H9 (cell line): ENCODE data around the gene RPGR. TPM values are rescaled to one million over a fixed set of nuclear protein-coding genes. Genes with fewer than 3 reads are reported as not detected.

Experiments used
- DNase-seq: peaks from one replicate; pipeline ENCODE4 v3.0.0-alpha.2; 2017
- H2AFZ ChIP-seq: one replicate; pipeline ENCODE4 v1.6.1; 2013; ENCODE audit warnings: mild to moderate bottlenecking, low read length, control low read depth, moderate library complexity
- H2AK5ac ChIP-seq: 2 replicates; pipeline ENCODE4 v1.6.1; 2013; ENCODE audit warnings: low read length, control low read depth, mixed read lengths; ENCODE audit not compliant: insufficient read length
- H2BK120ac ChIP-seq: one replicate; pipeline ENCODE4 v1.6.1; 2013; ENCODE audit warnings: low read depth, mild to moderate bottlenecking, low read length, control low read depth, inconsistent platforms; ENCODE audit not compliant: poor library complexity, severe bottlenecking
- H2BK12ac ChIP-seq: 2 replicates; pipeline ENCODE4 v1.6.1; 2013; ENCODE audit warnings: low read length, control low read depth, mixed read lengths, low read depth; ENCODE audit not compliant: insufficient read length
- H2BK15ac ChIP-seq: 2 replicates; pipeline ENCODE4 v1.6.1; 2013; ENCODE audit warnings: low read depth, low read length, control low read depth
- H2BK20ac ChIP-seq: one replicate; pipeline ENCODE4 v1.6.1; 2013; ENCODE audit warnings: low read depth, mild to moderate bottlenecking, low read length, control low read depth, inconsistent platforms; ENCODE audit not compliant: poor library complexity, severe bottlenecking
- H2BK5ac ChIP-seq: 2 replicates; pipeline ENCODE4 v1.6.1; 2013; ENCODE audit warnings: low read length, control low read depth, mixed read lengths; ENCODE audit not compliant: insufficient read length
- H3K14ac ChIP-seq: 2 replicates; pipeline ENCODE4 v1.6.1; 2013; ENCODE audit warnings: low read length, control low read depth; ENCODE audit not compliant: insufficient read depth
- H3K18ac ChIP-seq: 2 replicates; pipeline ENCODE4 v1.6.1; 2013; ENCODE audit warnings: low read depth, mild to moderate bottlenecking, mixed read lengths, low read length, control low read depth; ENCODE audit not compliant: insufficient read length
- H3K23ac ChIP-seq: 2 replicates; pipeline ENCODE4 v1.6.1; 2013; ENCODE audit warnings: low read length, control low read depth, mixed read lengths, low read depth; ENCODE audit not compliant: insufficient read length
- H3K23me2 ChIP-seq: 2 replicates; pipeline ENCODE4 v1.6.1; 2013; ENCODE audit warnings: low read depth, mild to moderate bottlenecking, mixed read lengths, low read length, control low read depth; ENCODE audit not compliant: insufficient read length, poor library complexity, severe bottlenecking
- H3K27ac ChIP-seq: 2 replicates; pipeline ENCODE4 v1.5.1; 2013; ENCODE audit warnings: low read length, control low read depth, mixed read lengths, low read depth; ENCODE audit not compliant: insufficient read length
- H3K27me3 ChIP-seq: 2 replicates; pipeline ENCODE4 v1.6.1; 2013; ENCODE audit warnings: low read length, control low read depth, inconsistent platforms; ENCODE audit not compliant: insufficient read depth
- H3K4ac ChIP-seq: 2 replicates; pipeline ENCODE4 v1.6.1; 2013; ENCODE audit warnings: low read depth, mild to moderate bottlenecking, control low read depth, inconsistent platforms, low read length, moderate library complexity
- H3K4me1 ChIP-seq: 2 replicates; pipeline ENCODE4 v1.6.1; 2013; ENCODE audit warnings: low read length, control low read depth, inconsistent platforms; ENCODE audit not compliant: insufficient read depth
- H3K4me2 ChIP-seq: 2 replicates; pipeline ENCODE4 v1.6.1; 2013; ENCODE audit warnings: low read length, control low read depth, mixed read lengths; ENCODE audit not compliant: insufficient read length, insufficient read depth
- H3K56ac ChIP-seq: 2 replicates; pipeline ENCODE4 v1.6.1; 2013; ENCODE audit warnings: low read depth, mild to moderate bottlenecking, mixed read lengths, low read length, control low read depth; ENCODE audit not compliant: insufficient read length
- H3K79me1 ChIP-seq: 2 replicates; pipeline ENCODE4 v1.6.1; 2013; ENCODE audit warnings: low read depth, mild to moderate bottlenecking, moderate library complexity, low read length, control low read depth, inconsistent platforms; ENCODE audit not compliant: insufficient read depth, poor library complexity, severe bottlenecking
- H3K79me2 ChIP-seq: 2 replicates; pipeline ENCODE4 v1.6.1; 2013; ENCODE audit warnings: low read length, control low read depth, inconsistent platforms; ENCODE audit not compliant: insufficient read depth
- H3K9ac ChIP-seq: 2 replicates; pipeline ENCODE4 v1.6.1; 2013; ENCODE audit warnings: low read length, control low read depth, mixed read lengths; ENCODE audit not compliant: insufficient read length; ENCODE audit errors: extremely low read depth
- H3K9me3 ChIP-seq: one replicate; pipeline ENCODE4 v1.6.1; 2013; ENCODE audit warnings: low read depth, low read length, inconsistent platforms; ENCODE audit not compliant: control insufficient read depth
- H3T11ph ChIP-seq: one replicate; pipeline ENCODE4 v1.6.1; 2013; ENCODE audit warnings: mild to moderate bottlenecking, low read length, control low read depth, inconsistent platforms
- H4K20me1 ChIP-seq: one replicate; pipeline ENCODE4 v1.6.1; 2013; ENCODE audit not compliant: control insufficient read depth, insufficient read length, insufficient read depth
- H4K5ac ChIP-seq: 2 replicates; pipeline ENCODE4 v1.6.1; 2013; ENCODE audit warnings: low read depth, mild to moderate bottlenecking, mixed read lengths, low read length, control low read depth; ENCODE audit not compliant: insufficient read length
- H4K8ac ChIP-seq: replicated peaks from 2 replicates; pipeline ENCODE4 v1.6.1; 2013; ENCODE audit warnings: low read length, control low read depth, mixed read lengths, low read depth; ENCODE audit not compliant: insufficient read length
- H4K91ac ChIP-seq: 2 replicates; pipeline ENCODE4 v1.6.1; 2013; ENCODE audit warnings: low read depth, mild to moderate bottlenecking, moderate library complexity, mixed read lengths, low read length, control low read depth; ENCODE audit not compliant: insufficient read length
- H3K27ac Mint-ChIP-seq, 3 experiments: 2 replicates in 2 of 3; 3 replicates in 1 of 3; pipeline ENCODE4 v1.8.0; 2020 to 2021; ENCODE audit warnings: mixed read lengths in 3 of 3, mild to moderate bottlenecking in 1 of 3, moderate library complexity in 1 of 3
- H3K27me3 Mint-ChIP-seq: 2 replicates; pipeline ENCODE4 v1.8.0; 2021; ENCODE audit warnings: low read depth, mild to moderate bottlenecking, moderate library complexity, mixed read lengths
- H3K36me3 Mint-ChIP-seq, 3 experiments: 2 replicates in 2 of 3; 3 replicates in 1 of 3; pipeline ENCODE4 v1.8.0; 2020 to 2021; ENCODE audit warnings: low read depth in 3 of 3, mixed read lengths in 3 of 3; ENCODE audit not compliant: insufficient read depth in 1 of 3
- H3K4me1 Mint-ChIP-seq, 2 experiments: 2 replicates each; pipeline ENCODE4 v1.8.0; 2020; ENCODE audit warnings: mixed read lengths in 2 of 2
- H3K4me3 Mint-ChIP-seq, 2 experiments: 2 replicates in 1 of 2; 3 replicates in 1 of 2; pipeline ENCODE4 v1.8.0; 2020 to 2021; ENCODE audit warnings: mild to moderate bottlenecking in 2 of 2, mixed read lengths in 2 of 2, moderate library complexity in 1 of 2
- H3K9me3 Mint-ChIP-seq, 2 experiments: 2 replicates in 1 of 2; 3 replicates in 1 of 2; pipeline ENCODE4 v1.8.0; 2020; ENCODE audit warnings: mild to moderate bottlenecking in 2 of 2, mixed read lengths in 2 of 2, moderate library complexity in 1 of 2
- WGBS: extraction: QIAGEN DNeasy Blood & Tissue Kit; methylation state at CpG from one replicate; pipeline ENCODE4 v1.1.7; 2013; ENCODE audit warnings: missing lambda C conversion rate, low lambda C conversion rate, mixed read lengths; ENCODE audit not compliant: insufficient read length; ENCODE audit errors: extremely low coverage; 5-methylcytosine and 5-hydroxymethylcytosine counted together
- total RNA-seq: library from RNA; stranded (reverse); gene quantifications from 2 replicates; pipeline ENCODE4 v1.2.1, GENCODE V29; 2021
- TF ChIP-seq, protein P1 (sequence below): fragments of 200-600 bp; sonication (generic); conservative IDR thresholded peaks from 3 replicates; pipeline ENCODE4 v1.8.0; 2021; ENCODE audit warnings: antibody characterized with exemption, mild to moderate bottlenecking

The RPGR gene
- total RNA-seq, 1 experiment from 2014 or later = 7.3 TPM

DNA sequence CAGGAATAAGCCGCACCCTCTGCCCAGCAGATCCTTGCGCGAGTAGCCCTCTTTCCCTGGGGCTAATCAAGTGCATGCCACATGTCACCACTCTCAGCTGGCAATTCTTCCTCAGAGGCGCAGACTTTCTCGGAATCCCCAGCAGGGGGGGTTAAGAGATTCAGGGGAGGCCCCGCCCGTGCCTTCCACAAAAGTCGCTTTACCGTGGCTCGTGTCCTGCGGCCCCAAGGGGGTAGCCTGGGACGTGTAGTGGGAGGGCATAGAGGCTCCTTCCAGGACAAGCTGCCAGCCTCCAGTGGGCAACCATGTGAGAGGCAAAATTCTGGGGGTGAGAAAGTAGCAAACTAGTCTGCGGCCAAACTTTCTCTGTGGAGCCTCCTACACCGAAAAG lies 107.3 kb downstream of the RPGR start:
- no peaks in the 10 kb centered on the region; a peak in 1 of 7 replicates for H3K36me3 Mint-ChIP-seq
- no peaks in the 10 kb centered on the region for H4K20me1 ChIP-seq
- H4K91ac ChIP-seq = no peak overlapping the region
- peaks cover 13% of the 10 kb centered on the region; the same call in 1 of the 2 replicates for H3K27me3 ChIP-seq
- no peaks in the 10 kb centered on the region; the same call in 1 of the 2 replicates for H3K4me1 ChIP-seq
- H3K9me3 Mint-ChIP-seq = peaks cover 65 to 70% of the 10 kb centered on the region in 2 experiments
- peak overlapping the region; percentile 75 for H3K4me2 ChIP-seq
- peaks cover 3 to 11% of the 10 kb centered on the region in 2 experiments; a peak in 3 of 4 replicates for H3K4me1 Mint-ChIP-seq
- H3K23me2 ChIP-seq = peaks cover 10% of the 10 kb centered on the region
- H3K23ac ChIP-seq = no peak overlapping the region
- peaks cover 56% of the 10 kb centered on the region for H3K27me3 Mint-ChIP-seq
- H3K9me3 ChIP-seq = no peaks in the 10 kb centered on the region
- no peak overlapping the region for H2BK15ac ChIP-seq
- DNase-seq = peak; percentile 46
- no peak overlapping the region for H3K27ac Mint-ChIP-seq
- TF ChIP-seq, protein P1, sequence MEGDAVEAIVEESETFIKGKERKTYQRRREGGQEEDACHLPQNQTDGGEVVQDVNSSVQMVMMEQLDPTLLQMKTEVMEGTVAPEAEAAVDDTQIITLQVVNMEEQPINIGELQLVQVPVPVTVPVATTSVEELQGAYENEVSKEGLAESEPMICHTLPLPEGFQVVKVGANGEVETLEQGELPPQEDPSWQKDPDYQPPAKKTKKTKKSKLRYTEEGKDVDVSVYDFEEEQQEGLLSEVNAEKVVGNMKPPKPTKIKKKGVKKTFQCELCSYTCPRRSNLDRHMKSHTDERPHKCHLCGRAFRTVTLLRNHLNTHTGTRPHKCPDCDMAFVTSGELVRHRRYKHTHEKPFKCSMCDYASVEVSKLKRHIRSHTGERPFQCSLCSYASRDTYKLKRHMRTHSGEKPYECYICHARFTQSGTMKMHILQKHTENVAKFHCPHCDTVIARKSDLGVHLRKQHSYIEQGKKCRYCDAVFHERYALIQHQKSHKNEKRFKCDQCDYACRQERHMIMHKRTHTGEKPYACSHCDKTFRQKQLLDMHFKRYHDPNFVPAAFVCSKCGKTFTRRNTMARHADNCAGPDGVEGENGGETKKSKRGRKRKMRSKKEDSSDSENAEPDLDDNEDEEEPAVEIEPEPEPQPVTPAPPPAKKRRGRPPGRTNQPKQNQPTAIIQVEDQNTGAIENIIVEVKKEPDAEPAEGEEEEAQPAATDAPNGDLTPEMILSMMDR = peak; percentile 39; the same call in 2 of the 3 replicates
- H3K79me2 ChIP-seq = no peaks in the 10 kb centered on the region
- H2BK12ac ChIP-seq = no peak overlapping the region
- no peak overlapping the region for H4K5ac ChIP-seq
- no peak overlapping the region for H2AFZ ChIP-seq
- no peak overlapping the region for H3K56ac ChIP-seq
- peak overlapping the region; percentile 68 to 81 for H3K4me3 Mint-ChIP-seq
- no CpG with 5 or more reads among the region's 14 CpGs for WGBS
- H3K18ac ChIP-seq = no peak overlapping the region
- H3K79me1 ChIP-seq = no peaks in the 10 kb centered on the region
- H3K4ac ChIP-seq = no peak overlapping the region
- no peak overlapping the region for H4K8ac ChIP-seq
- H2BK120ac ChIP-seq = no peak overlapping the region
- no peak overlapping the region for H3K14ac ChIP-seq
- no peak overlapping the region for H2AK5ac ChIP-seq
- H3K9ac ChIP-seq = no peak overlapping the region
- H2BK20ac ChIP-seq = no peak overlapping the region
- H2BK5ac ChIP-seq = no peak overlapping the region
- H3T11ph ChIP-seq = no peak overlapping the region
- H3K27ac ChIP-seq = no peak overlapping the region

Other genes starting within 250 kb of the RPGR start
- gene SRPX, start 106.6 kb downstream of the RPGR start, total RNA-seq = 2.5 and 2.8 TPM in 2 replicates
- not detected in 2 replicates for gene OTC, start 25.1 kb upstream of the RPGR start, total RNA-seq
- gene TSPAN7, start 234.0 kb upstream of the RPGR start, total RNA-seq = 3.5 and 3.8 TPM in 2 replicates